Stimulated activated CD8-positive, alpha-beta memory T cell treated with anti-CD3 and anti-CD28 coated beads, Interleukin-15, amount 100 ng/mL, for 48 hours (primary cell): ENCODE measurements around the gene PPWD1.

Experiments
- DNase-seq, 2 donors: peaks; one replicate each; pipeline ENCODE4 v3.0.0-alpha.2; 2020; ENCODE audit warnings: low read depth in 2 of 2

PPWD1 gene

DNA sequence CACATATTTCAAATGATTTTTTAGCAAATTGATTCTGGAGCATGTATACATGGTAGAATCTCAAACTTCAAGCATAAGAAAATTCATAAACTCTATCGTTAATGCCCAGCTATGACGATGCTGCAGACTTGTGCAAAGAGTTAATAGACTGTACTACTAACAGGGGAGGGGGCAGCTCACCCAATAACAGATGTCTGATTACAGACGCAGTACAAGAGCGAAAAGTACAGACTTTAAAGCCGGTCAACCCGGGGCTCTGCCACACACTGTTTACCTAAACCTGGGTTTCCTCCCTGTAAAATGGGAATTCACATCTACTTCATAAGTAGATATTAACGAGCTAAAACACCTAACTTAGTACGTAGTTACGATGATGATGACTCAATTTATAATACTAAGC is 60.4 kb downstream of the PPWD1 start:
- DNase-seq, result no peak

DNA sequence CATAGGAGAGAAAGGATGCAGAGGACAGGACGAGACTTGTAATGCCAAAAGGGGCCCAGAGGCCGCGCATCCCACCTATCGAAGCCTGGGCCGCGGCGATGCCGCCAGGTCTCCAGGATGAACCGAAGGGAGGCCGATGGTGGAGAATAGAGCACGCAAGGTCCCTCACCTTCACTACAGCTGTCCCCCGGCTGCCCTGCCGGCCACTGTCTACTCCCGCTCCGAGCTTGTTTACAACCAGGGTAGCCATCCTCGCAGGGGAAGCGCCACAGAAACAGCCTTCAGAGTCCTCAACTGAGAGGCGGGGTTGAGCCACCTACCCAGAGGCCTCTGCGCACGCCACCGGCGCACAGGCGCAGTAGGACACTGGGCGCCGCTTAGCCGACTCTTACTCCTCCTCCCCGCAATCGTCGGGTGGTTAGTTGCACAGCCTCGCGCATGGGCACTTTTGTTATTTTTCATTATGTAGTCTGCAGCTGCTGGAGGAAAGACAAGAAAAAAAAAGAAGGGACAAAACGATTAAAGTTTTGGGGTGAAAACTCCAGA is 61.0 kb downstream of the PPWD1 start, which contains the start of gene TRIM23:
TRIM23 (minus strand) TSS at position 309 of the 546 bp plus-strand sequence; CDS start at position 250, 59 bp downstream.
- peak; percentile 86 to 88 for DNase-seq

DNA sequence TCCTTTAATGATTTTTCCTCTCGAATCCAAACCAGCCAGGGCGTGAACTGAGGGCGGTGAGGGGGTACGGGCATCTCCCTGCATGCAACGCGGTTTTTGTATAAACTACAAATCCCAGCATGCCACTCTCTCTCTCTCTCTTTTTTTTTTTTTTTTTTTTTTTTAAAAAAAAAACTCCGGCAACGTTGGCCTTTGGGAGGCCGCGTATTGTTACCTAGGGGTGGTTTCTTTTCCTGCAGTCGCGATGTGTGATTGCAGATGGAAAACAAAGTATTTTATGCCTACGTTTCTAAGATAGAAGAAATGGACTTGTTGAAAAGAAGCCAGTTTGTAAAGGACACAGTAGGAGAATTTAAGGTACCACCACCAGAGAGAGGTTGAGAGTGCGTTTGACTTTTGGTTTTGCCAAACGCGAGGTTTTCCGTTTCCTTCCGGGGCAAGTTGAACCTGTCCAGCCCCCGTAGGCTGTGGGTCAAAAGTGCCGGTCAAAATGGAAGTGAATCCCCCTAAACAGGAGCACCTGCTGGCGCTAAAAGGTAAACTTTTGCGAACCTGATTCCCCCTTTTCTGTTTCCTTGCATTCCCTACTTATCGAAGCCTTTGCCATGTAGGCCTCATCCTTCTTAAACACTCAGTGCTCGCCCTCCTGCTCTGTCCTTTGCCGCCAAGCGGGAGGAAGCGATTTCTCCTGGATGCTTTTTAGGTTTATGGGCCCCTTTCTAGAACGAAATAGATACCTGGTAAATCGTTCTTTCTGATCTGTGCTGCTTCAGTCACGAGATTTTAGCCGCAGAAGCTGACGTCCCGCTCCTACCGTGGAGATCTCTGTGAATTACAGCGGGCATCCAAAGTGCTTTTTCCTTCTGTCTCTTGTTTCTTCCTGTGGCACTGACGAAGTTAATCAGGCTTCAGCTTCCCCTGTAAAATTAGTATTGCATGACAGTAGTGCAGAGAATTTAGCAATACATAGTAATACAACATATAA is 61.8 kb downstream of the PPWD1 start, which contains the start of the genes SHLD3 and TRAPPC13:
SHLD3 (plus strand) TSS at position 457 of the 985 bp plus-strand sequence. CDS start 4,561 bp downstream, outside the sequence.
TRAPPC13 (plus strand) TSS at position 457 of the 985 bp plus-strand sequence; CDS start at position 491, 34 bp downstream.
- DNase-seq, result peak; percentile 64 to 67

DNA sequence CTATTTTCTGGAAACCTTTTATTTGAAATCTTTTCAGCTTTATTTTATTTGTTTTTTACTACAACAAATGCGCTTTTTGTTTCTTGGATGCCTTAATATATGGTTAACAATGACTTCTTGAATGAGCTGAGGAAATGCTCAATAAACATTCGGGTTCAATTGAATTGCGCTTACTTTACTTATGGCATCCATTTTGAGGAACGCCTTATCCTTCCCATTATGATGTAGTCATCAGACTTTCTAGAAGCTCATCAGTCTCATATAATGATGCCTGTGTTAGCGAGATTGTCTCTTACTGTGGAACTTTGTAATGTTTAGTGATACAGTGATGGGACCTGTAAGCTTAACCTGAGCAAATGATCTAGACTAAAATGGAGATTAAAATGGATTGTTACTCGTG is 62.6 kb downstream of the PPWD1 start:
- no peak for DNase-seq

DNA sequence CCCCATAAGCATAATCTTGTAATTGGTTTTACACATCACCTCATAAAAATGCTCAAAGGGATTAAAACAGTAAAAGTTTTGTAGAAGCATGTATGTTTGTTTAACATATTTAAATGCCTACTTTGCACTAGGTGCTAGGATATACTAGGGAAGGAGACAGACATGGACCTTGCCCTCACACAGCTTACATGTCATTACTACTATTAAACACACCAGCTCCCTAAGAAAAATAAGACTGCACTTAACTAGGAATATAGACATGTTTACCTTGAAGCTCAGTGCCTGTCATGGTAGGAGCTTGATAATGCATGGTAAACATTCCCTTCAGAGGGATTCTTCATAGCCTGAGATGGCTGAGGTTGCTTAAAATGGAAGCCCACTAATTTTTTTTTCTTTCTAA is 67.9 kb downstream of the PPWD1 start:
- no peak for DNase-seq
